H9 (cell line): ENCODE measurements around the gene DAZAP2. TPM values are rescaled to one million over a fixed set of nuclear protein-coding genes. Genes with fewer than 3 reads are reported as not detected.

Experiments used
- DNase-seq: peaks from one replicate; pipeline ENCODE4 v3.0.0-alpha.2; 2017
- H2AFZ ChIP-seq: one replicate; pipeline ENCODE4 v1.6.1; 2013; ENCODE audit warnings: mild to moderate bottlenecking, low read length, control low read depth, moderate library complexity
- H2AK5ac ChIP-seq: 2 replicates; pipeline ENCODE4 v1.6.1; 2013; ENCODE audit warnings: low read length, control low read depth, mixed read lengths; ENCODE audit not compliant: insufficient read length
- H2BK120ac ChIP-seq: one replicate; pipeline ENCODE4 v1.6.1; 2013; ENCODE audit warnings: low read depth, mild to moderate bottlenecking, low read length, control low read depth, inconsistent platforms; ENCODE audit not compliant: poor library complexity, severe bottlenecking
- H2BK12ac ChIP-seq: 2 replicates; pipeline ENCODE4 v1.6.1; 2013; ENCODE audit warnings: low read length, control low read depth, mixed read lengths, low read depth; ENCODE audit not compliant: insufficient read length
- H2BK15ac ChIP-seq: 2 replicates; pipeline ENCODE4 v1.6.1; 2013; ENCODE audit warnings: low read depth, low read length, control low read depth
- H2BK20ac ChIP-seq: one replicate; pipeline ENCODE4 v1.6.1; 2013; ENCODE audit warnings: low read depth, mild to moderate bottlenecking, low read length, control low read depth, inconsistent platforms; ENCODE audit not compliant: poor library complexity, severe bottlenecking
- H2BK5ac ChIP-seq: 2 replicates; pipeline ENCODE4 v1.6.1; 2013; ENCODE audit warnings: low read length, control low read depth, mixed read lengths; ENCODE audit not compliant: insufficient read length
- H3K14ac ChIP-seq: 2 replicates; pipeline ENCODE4 v1.6.1; 2013; ENCODE audit warnings: low read length, control low read depth; ENCODE audit not compliant: insufficient read depth
- H3K18ac ChIP-seq: 2 replicates; pipeline ENCODE4 v1.6.1; 2013; ENCODE audit warnings: low read depth, mild to moderate bottlenecking, mixed read lengths, low read length, control low read depth; ENCODE audit not compliant: insufficient read length
- H3K23ac ChIP-seq: 2 replicates; pipeline ENCODE4 v1.6.1; 2013; ENCODE audit warnings: low read length, control low read depth, mixed read lengths, low read depth; ENCODE audit not compliant: insufficient read length
- H3K23me2 ChIP-seq: 2 replicates; pipeline ENCODE4 v1.6.1; 2013; ENCODE audit warnings: low read depth, mild to moderate bottlenecking, mixed read lengths, low read length, control low read depth; ENCODE audit not compliant: insufficient read length, poor library complexity, severe bottlenecking
- H3K27ac ChIP-seq: 2 replicates; pipeline ENCODE4 v1.5.1; 2013; ENCODE audit warnings: low read length, control low read depth, mixed read lengths, low read depth; ENCODE audit not compliant: insufficient read length
- H3K27me3 ChIP-seq: 2 replicates; pipeline ENCODE4 v1.6.1; 2013; ENCODE audit warnings: low read length, control low read depth, inconsistent platforms; ENCODE audit not compliant: insufficient read depth
- H3K4ac ChIP-seq: 2 replicates; pipeline ENCODE4 v1.6.1; 2013; ENCODE audit warnings: low read depth, mild to moderate bottlenecking, control low read depth, inconsistent platforms, low read length, moderate library complexity
- H3K4me1 ChIP-seq: 2 replicates; pipeline ENCODE4 v1.6.1; 2013; ENCODE audit warnings: low read length, control low read depth, inconsistent platforms; ENCODE audit not compliant: insufficient read depth
- H3K4me2 ChIP-seq: 2 replicates; pipeline ENCODE4 v1.6.1; 2013; ENCODE audit warnings: low read length, control low read depth, mixed read lengths; ENCODE audit not compliant: insufficient read length, insufficient read depth
- H3K56ac ChIP-seq: 2 replicates; pipeline ENCODE4 v1.6.1; 2013; ENCODE audit warnings: low read depth, mild to moderate bottlenecking, mixed read lengths, low read length, control low read depth; ENCODE audit not compliant: insufficient read length
- H3K79me1 ChIP-seq: 2 replicates; pipeline ENCODE4 v1.6.1; 2013; ENCODE audit warnings: low read depth, mild to moderate bottlenecking, moderate library complexity, low read length, control low read depth, inconsistent platforms; ENCODE audit not compliant: insufficient read depth, poor library complexity, severe bottlenecking
- H3K79me2 ChIP-seq: 2 replicates; pipeline ENCODE4 v1.6.1; 2013; ENCODE audit warnings: low read length, control low read depth, inconsistent platforms; ENCODE audit not compliant: insufficient read depth
- H3K9ac ChIP-seq: 2 replicates; pipeline ENCODE4 v1.6.1; 2013; ENCODE audit warnings: low read length, control low read depth, mixed read lengths; ENCODE audit not compliant: insufficient read length; ENCODE audit errors: extremely low read depth
- H3K9me3 ChIP-seq: one replicate; pipeline ENCODE4 v1.6.1; 2013; ENCODE audit warnings: low read depth, low read length, inconsistent platforms; ENCODE audit not compliant: control insufficient read depth
- H3T11ph ChIP-seq: one replicate; pipeline ENCODE4 v1.6.1; 2013; ENCODE audit warnings: mild to moderate bottlenecking, low read length, control low read depth, inconsistent platforms
- H4K20me1 ChIP-seq: one replicate; pipeline ENCODE4 v1.6.1; 2013; ENCODE audit not compliant: control insufficient read depth, insufficient read length, insufficient read depth
- H4K5ac ChIP-seq: 2 replicates; pipeline ENCODE4 v1.6.1; 2013; ENCODE audit warnings: low read depth, mild to moderate bottlenecking, mixed read lengths, low read length, control low read depth; ENCODE audit not compliant: insufficient read length
- H4K8ac ChIP-seq: replicated peaks from 2 replicates; pipeline ENCODE4 v1.6.1; 2013; ENCODE audit warnings: low read length, control low read depth, mixed read lengths, low read depth; ENCODE audit not compliant: insufficient read length
- H4K91ac ChIP-seq: 2 replicates; pipeline ENCODE4 v1.6.1; 2013; ENCODE audit warnings: low read depth, mild to moderate bottlenecking, moderate library complexity, mixed read lengths, low read length, control low read depth; ENCODE audit not compliant: insufficient read length
- H3K27ac Mint-ChIP-seq, 3 experiments: 2 replicates in 2 of 3; 3 replicates in 1 of 3; pipeline ENCODE4 v1.8.0; 2020 to 2021; ENCODE audit warnings: mixed read lengths in 3 of 3, mild to moderate bottlenecking in 1 of 3, moderate library complexity in 1 of 3
- H3K27me3 Mint-ChIP-seq: 2 replicates; pipeline ENCODE4 v1.8.0; 2021; ENCODE audit warnings: low read depth, mild to moderate bottlenecking, moderate library complexity, mixed read lengths
- H3K36me3 Mint-ChIP-seq, 3 experiments: 2 replicates in 2 of 3; 3 replicates in 1 of 3; pipeline ENCODE4 v1.8.0; 2020 to 2021; ENCODE audit warnings: low read depth in 3 of 3, mixed read lengths in 3 of 3; ENCODE audit not compliant: insufficient read depth in 1 of 3
- H3K4me1 Mint-ChIP-seq, 2 experiments: 2 replicates each; pipeline ENCODE4 v1.8.0; 2020; ENCODE audit warnings: mixed read lengths in 2 of 2
- H3K4me3 Mint-ChIP-seq, 2 experiments: 2 replicates in 1 of 2; 3 replicates in 1 of 2; pipeline ENCODE4 v1.8.0; 2020 to 2021; ENCODE audit warnings: mild to moderate bottlenecking in 2 of 2, mixed read lengths in 2 of 2, moderate library complexity in 1 of 2
- H3K9me3 Mint-ChIP-seq, 2 experiments: 2 replicates in 1 of 2; 3 replicates in 1 of 2; pipeline ENCODE4 v1.8.0; 2020; ENCODE audit warnings: mild to moderate bottlenecking in 2 of 2, mixed read lengths in 2 of 2, moderate library complexity in 1 of 2
- WGBS: extraction: QIAGEN DNeasy Blood & Tissue Kit; methylation state at CpG from one replicate; pipeline ENCODE4 v1.1.7; 2013; ENCODE audit warnings: missing lambda C conversion rate, low lambda C conversion rate, mixed read lengths; ENCODE audit not compliant: insufficient read length; ENCODE audit errors: extremely low coverage; 5-methylcytosine and 5-hydroxymethylcytosine counted together
- total RNA-seq: library from RNA; stranded (reverse); gene quantifications from 2 replicates; pipeline ENCODE4 v1.2.1, GENCODE V29; 2021
- TF ChIP-seq, protein P1 (sequence below): fragments of 200-600 bp; sonication (generic); conservative IDR thresholded peaks from 3 replicates; pipeline ENCODE4 v1.8.0; 2021; ENCODE audit warnings: antibody characterized with exemption, mild to moderate bottlenecking

DAZAP2 gene
- total RNA-seq, 1 experiment from 2014 or later = 23.6 TPM

DNA sequence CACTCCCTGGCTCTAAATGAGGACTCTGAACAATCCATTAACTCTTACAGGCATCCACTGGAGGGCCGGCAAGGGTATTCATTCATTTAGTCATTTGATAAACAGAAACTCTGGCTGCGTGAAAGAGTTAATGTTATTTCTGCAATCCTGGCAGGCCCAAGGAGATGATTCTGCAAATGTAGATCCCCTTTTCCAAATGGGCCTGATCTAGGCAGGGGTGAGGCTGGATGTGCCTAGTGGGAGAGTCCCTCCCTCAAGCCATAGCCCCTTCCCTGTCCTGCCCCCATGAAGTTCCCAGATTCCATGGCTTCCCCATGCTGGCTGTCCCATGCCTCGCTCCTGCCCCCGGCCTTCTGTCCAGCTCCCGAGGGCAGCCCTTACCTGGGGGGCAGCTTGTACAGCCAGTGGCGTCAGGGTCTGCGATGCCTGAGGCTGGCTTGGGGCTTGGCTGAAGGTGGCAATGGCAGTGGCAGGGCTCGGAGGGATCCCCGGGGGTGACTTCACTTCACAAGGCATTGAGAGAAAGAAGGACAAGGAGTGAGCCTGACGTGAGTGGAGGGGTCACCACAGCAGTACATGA lies 39.2 kb upstream of the DAZAP2 start:
- WGBS = no CpG with 5 or more reads among the region's 10 CpGs
- no peak overlapping the region for H2BK120ac ChIP-seq

More for the DNA sequence above, 39.2 kb upstream of the DAZAP2 start:
- DNase-seq = no peak
- TF ChIP-seq, protein P1, sequence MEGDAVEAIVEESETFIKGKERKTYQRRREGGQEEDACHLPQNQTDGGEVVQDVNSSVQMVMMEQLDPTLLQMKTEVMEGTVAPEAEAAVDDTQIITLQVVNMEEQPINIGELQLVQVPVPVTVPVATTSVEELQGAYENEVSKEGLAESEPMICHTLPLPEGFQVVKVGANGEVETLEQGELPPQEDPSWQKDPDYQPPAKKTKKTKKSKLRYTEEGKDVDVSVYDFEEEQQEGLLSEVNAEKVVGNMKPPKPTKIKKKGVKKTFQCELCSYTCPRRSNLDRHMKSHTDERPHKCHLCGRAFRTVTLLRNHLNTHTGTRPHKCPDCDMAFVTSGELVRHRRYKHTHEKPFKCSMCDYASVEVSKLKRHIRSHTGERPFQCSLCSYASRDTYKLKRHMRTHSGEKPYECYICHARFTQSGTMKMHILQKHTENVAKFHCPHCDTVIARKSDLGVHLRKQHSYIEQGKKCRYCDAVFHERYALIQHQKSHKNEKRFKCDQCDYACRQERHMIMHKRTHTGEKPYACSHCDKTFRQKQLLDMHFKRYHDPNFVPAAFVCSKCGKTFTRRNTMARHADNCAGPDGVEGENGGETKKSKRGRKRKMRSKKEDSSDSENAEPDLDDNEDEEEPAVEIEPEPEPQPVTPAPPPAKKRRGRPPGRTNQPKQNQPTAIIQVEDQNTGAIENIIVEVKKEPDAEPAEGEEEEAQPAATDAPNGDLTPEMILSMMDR = no peak
- Histone ChIP-seq H4K20me1 (no peaks in the 10 kb centered on the region), H2AFZ (no peak overlapping the region), H3T11ph (no peak overlapping the region), H3K9ac (no peak overlapping the region), H3K4me1 (no peaks in the 10 kb centered on the region; the same call in 1 of the 2 replicates), H3K23me2 (no peaks in the 10 kb centered on the region), H3K4me2 (no peak overlapping the region), H3K9me3 (no peaks in the 10 kb centered on the region), H3K23ac (no peak overlapping the region), H3K27me3 (no peaks in the 10 kb centered on the region), H3K56ac (no peak overlapping the region), H3K79me2 (no peaks in the 10 kb centered on the region), H2BK12ac (no peak overlapping the region), H3K18ac (no peak overlapping the region), H4K91ac (no peak overlapping the region), H3K4ac (no peak overlapping the region), H3K79me1 (no peaks in the 10 kb centered on the region), H4K5ac (no peak overlapping the region), H2BK5ac (no peak overlapping the region), H2BK20ac (no peak overlapping the region), H2BK15ac (no peak overlapping the region), H3K14ac (no peak overlapping the region), H4K8ac (no peak overlapping the region), H3K27ac (no peak overlapping the region), H2AK5ac (no peak overlapping the region)
- no peak overlapping the region for H3K27ac Mint-ChIP-seq
- H3K36me3 Mint-ChIP-seq = peaks cover 0 to 4% (median 1%) of the 10 kb centered on the region in 3 experiments; a peak in 3 of 7 replicates
- H3K27me3 Mint-ChIP-seq = peaks cover 1% of the 10 kb centered on the region; the same call in 1 of the 2 replicates
- H3K4me3 Mint-ChIP-seq = no peak overlapping the region
- no peaks in the 10 kb centered on the region for H3K9me3 Mint-ChIP-seq
- H3K4me1 Mint-ChIP-seq = no peaks in the 10 kb centered on the region
